Measurements from ENCODE around the gene RPN2.

- TF ChIP-seq CTCF (IDR thresholded peaks at IDR 0.05) (no peak), EP300 (IDR thresholded peaks at IDR 0.05) (no peak), POLR2A (IDR thresholded peaks at IDR 0.05; ENCODE audit: low read depth) (no peak), POLR2AphosphoS5 (IDR thresholded peaks at IDR 0.05) (no peak)
Observed at GRCh38 chr20:37193821-37194220, 14.7 kb downstream of the RPN2 start.
